OCI-LY7 (cell line): ENCODE data around the gene PRX.

Source experiments
- EZH2phosphoT487 ChIP-seq: fragments of 200-600 bp; sonication (generic); IDR thresholded peaks from 2 replicates; pipeline ENCODE4 v1.6.1; 2018; ENCODE audit warnings: low read depth, borderline replicate concordance, mild to moderate bottlenecking, mixed run types, antibody characterized with exemption, low read length, moderate library complexity, mixed read lengths
- TF ChIP-seq, protein P1 (sequence below): fragments of 200-600 bp; sonication (generic); conservative IDR thresholded peaks from 2 replicates; pipeline ENCODE4 v1.5.1; 2014; ENCODE audit warnings: mild to moderate bottlenecking, antibody characterized with exemption, low read length, moderate library complexity, mixed read lengths

DNA sequence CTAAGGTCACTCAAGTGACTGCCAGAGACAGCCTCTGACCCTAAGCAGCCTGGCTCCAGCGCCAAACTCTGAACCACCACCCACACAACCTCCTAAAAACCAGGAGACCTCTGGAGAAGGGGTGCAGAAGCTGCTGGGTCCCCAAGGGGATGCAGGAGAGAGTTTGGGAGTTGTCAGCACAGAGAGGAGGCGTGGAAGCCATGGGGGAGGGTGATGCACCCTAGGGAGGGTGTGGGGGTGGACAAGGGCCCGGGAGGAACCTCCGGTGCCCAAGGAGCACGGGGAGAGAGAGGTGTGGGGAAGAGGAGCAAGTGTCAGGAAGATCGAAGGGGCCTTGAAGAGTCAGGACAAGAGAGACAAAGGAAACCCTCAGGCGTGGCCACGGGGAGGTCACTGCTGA lies 21.1 kb downstream of the PRX start:
- TF ChIP-seq, protein P1, sequence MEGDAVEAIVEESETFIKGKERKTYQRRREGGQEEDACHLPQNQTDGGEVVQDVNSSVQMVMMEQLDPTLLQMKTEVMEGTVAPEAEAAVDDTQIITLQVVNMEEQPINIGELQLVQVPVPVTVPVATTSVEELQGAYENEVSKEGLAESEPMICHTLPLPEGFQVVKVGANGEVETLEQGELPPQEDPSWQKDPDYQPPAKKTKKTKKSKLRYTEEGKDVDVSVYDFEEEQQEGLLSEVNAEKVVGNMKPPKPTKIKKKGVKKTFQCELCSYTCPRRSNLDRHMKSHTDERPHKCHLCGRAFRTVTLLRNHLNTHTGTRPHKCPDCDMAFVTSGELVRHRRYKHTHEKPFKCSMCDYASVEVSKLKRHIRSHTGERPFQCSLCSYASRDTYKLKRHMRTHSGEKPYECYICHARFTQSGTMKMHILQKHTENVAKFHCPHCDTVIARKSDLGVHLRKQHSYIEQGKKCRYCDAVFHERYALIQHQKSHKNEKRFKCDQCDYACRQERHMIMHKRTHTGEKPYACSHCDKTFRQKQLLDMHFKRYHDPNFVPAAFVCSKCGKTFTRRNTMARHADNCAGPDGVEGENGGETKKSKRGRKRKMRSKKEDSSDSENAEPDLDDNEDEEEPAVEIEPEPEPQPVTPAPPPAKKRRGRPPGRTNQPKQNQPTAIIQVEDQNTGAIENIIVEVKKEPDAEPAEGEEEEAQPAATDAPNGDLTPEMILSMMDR: no peak
- no peak for TF ChIP-seq EZH2phosphoT487
